ENCODE measurements around the gene PSMD8. TPM values are rescaled to one million over a fixed set of nuclear protein-coding genes. Genes with fewer than 3 reads are reported as not detected.

The PSMD8 gene
- total and polyA plus RNA-seq, 2 experiments from 2014 or later: 231 to 292 TPM

DNA sequence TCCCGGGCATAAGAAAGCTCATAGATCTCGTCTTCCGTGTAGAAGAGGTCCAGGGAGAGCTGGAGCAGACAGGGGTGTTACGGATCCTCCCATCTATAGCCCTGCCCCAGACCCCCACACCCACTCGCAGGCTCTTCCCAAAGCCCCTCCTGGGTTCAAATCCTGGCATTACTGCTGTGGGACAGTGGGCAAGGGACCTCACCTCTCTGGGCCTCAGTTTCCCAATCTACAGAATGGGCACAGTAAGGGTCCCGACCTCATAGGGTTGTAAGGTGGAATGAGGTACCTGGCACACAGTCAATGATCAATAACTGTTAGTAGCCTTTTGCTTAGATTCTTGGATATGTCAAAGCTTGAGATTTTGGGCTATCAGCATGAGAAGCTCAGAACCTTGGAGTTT, 39.0 kb downstream of the PSMD8 start:
- 0 out of 2 replicates have a peak, but pooled peaks cover 4% of the 10 kb centered on the region for H3F3A ChIP-seq (ENCODE audit: insufficient read depth)
- in situ Hi-C loops (cut with MboI): loop anchor here (10.0 kb wide), 1 partner anchor 221 kb away; no protein-coding TSS in a partner anchor
- no peak overlapping the region for H3K9ac ChIP-seq
- no peaks in the 10 kb centered on the region for H3K9me2 ChIP-seq (ENCODE audit: insufficient read depth)
- no peaks in the 10 kb centered on the region for H4K20me1 ChIP-seq (ENCODE audit: insufficient read depth)
- H3K27me3 ChIP-seq (replicated peaks; ENCODE audit: insufficient read depth): 0 out of 2 replicates have a peak, but pooled peaks cover 5% of the 10 kb centered on the region
- no peak overlapping the region for H3K4me3 ChIP-seq
- 63 to 76% methylated on average over 5 to 6 of the region's 6 CpGs for WGBS, 2 experiments (ENCODE audit: low coverage in 1 of 2, low lambda C conversion rate in 2 of 2, missing lambda C conversion rate in 2 of 2)
- no peaks in the 10 kb centered on the region for H3K4me1 ChIP-seq (ENCODE audit: insufficient read depth)
- H3K27ac ChIP-seq: no peak overlapping the region
- H3K36me3 ChIP-seq (ENCODE audit: low read depth): no peaks in the 10 kb centered on the region
- no peak for DNase-seq
- TF ChIP-seq EZH2phosphoT487 (IDR thresholded peaks at IDR 0.05; ENCODE audit: insufficient read depth, low read depth) (no peak), EZH2 (IDR thresholded peaks at IDR 0.05; ENCODE audit: insufficient read depth, poor library complexity, severe bottlenecking) (no peak)
- H3K4me2 ChIP-seq (ENCODE audit: unreplicated experiment): no peak overlapping the region
- H2AFZ ChIP-seq: no peak overlapping the region
- no peaks in the 10 kb centered on the region for H3K9me3 ChIP-seq (ENCODE audit: low read depth)
- H3K79me2 ChIP-seq (ENCODE audit: insufficient read depth): no peaks in the 10 kb centered on the region

DNA sequence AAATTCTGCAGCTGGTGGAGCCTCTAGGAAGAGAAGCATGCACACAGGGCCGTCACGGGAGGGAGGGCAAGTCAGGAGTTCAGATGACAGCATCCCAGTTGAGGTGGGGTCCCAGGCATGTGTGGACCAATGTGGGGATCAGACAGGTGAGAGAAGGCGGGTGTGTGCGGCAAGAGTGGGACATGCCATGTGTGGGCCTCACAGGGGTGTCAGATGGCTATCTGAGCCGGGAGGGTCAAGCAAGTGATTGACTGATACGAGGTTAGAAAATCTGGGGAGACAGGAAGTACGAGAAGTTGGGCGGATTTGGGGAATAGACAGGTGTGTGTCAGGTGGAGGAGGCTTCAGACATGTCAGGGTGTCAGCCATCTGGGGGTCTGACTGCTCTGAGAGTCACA, 42.8 kb downstream of the PSMD8 start:
- no peak overlapping the region for H3K9ac ChIP-seq
- H2AFZ ChIP-seq: no peak overlapping the region
- no peaks in the 10 kb centered on the region for H3K9me3 ChIP-seq (ENCODE audit: low read depth)
- no peaks in the 10 kb centered on the region for H4K20me1 ChIP-seq (ENCODE audit: insufficient read depth)
- no peak for DNase-seq
- H3K9me2 ChIP-seq (ENCODE audit: insufficient read depth): no peaks in the 10 kb centered on the region
- no peak overlapping the region for H3K4me2 ChIP-seq (ENCODE audit: unreplicated experiment)
- H3K79me2 ChIP-seq (ENCODE audit: insufficient read depth): no peaks in the 10 kb centered on the region
- TF ChIP-seq EZH2 (IDR thresholded peaks at IDR 0.05; ENCODE audit: insufficient read depth, poor library complexity, severe bottlenecking) (no peak), EZH2phosphoT487 (IDR thresholded peaks at IDR 0.05; ENCODE audit: insufficient read depth, low read depth) (no peak)
- no peak overlapping the region for H3K4me3 ChIP-seq
- in situ Hi-C loops (cut with MboI): loop anchor here (10.0 kb wide), 1 partner anchor 218 kb away; no protein-coding TSS in a partner anchor
- H3F3A ChIP-seq (ENCODE audit: insufficient read depth): no peaks in the 10 kb centered on the region
- 39 to 41% methylated on average over 8 of the region's 8 CpGs for WGBS, 2 experiments (ENCODE audit: low coverage in 1 of 2, low lambda C conversion rate in 2 of 2, missing lambda C conversion rate in 2 of 2)
- no peaks in the 10 kb centered on the region for H3K36me3 ChIP-seq (ENCODE audit: low read depth)
- H3K4me1 ChIP-seq (ENCODE audit: insufficient read depth): no peaks in the 10 kb centered on the region
- 0 out of 2 replicates have a peak, but pooled peaks cover 15% of the 10 kb centered on the region for H3K27me3 ChIP-seq (replicated peaks; ENCODE audit: insufficient read depth)
- H3K27ac ChIP-seq: no peak overlapping the region

DNA sequence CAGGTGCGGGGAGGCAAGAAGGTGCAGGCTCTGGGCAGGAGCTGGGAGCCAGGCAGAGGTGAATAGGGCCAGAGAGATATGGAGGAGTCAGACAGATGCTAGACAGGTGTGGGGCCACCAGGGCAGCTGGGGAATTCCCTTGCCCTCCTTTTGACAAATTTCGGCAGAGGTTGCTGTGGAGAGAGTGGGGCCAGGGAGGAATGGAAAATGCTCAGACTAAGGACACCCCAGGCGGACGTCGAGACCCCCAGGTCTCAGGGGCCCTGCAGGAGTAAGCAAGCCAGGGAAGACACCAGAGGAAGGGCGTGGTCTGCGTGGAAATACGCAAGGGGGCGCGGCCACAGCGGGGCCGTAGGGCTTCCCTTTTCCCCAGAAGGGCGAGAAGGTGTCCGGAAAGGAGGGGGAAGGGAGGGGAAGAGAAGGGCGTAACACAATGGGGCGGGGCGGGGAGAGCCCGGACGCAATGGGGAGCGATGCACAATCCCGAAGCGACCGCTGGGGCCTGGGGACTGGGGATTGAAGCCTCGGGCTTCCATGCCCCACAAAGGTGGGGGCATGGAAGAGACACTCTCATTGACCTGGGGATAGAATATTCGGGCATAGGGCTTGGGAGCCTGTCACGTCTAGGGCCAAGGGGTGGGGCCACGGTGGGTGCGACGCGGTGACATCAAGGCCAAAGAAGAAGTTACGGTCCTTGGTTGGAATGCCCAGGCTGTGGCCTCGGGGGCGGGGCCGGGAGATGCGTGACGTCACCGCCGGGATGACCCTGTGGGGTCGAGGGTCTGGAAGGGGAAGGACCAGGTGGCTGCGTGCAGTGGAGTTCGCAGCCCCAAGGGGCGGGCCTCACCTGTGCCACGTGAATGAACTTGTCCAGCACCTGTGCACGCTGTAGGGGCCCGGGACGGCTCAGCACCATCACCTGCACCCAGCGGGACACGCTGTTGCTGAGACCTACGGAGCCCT, 43.5 kb downstream of the PSMD8 start:
- in situ Hi-C loops (cut with MboI): loop anchor here (10.0 kb wide), 1 partner anchor 217 kb away; no protein-coding TSS in a partner anchor
- H2AFZ ChIP-seq: no peak overlapping the region

DNA sequence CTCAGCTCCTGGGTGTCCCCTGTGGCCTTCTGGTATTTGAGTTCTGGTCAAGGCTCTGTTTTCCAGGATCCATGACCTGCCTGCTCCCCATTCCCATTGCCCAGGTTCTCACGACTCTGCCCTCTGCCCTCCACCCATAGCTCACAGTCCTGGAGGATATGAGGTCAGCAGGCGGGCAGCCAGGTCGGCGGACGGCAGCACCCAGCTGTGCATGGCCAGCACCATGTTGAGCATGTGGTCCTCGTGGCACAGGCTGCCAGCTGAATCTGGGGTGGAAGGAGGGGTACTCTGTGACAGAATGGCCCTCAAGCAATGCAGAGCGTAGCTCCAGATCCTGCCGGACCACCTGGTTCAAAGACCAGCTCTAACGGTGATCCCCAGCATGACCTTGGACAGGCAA, 46.6 kb downstream of the PSMD8 start:
- Histone ChIP-seq H3K27me3 (replicated peaks; ENCODE audit: insufficient read depth) (peaks cover 22% of the 10 kb centered on the region), H3K9me3 (ENCODE audit: low read depth) (no peaks in the 10 kb centered on the region), H3K9me2 (ENCODE audit: insufficient read depth) (no peaks in the 10 kb centered on the region), H3K79me2 (ENCODE audit: insufficient read depth) (no peaks in the 10 kb centered on the region), H4K20me1 (ENCODE audit: insufficient read depth) (no peaks in the 10 kb centered on the region), H3F3A (ENCODE audit: insufficient read depth) (no peaks in the 10 kb centered on the region), H3K9ac (no peak overlapping the region), H2AFZ (no peak overlapping the region), H3K4me2 (ENCODE audit: unreplicated experiment) (no peak overlapping the region), H3K27ac (no peak overlapping the region), H3K4me1 (ENCODE audit: insufficient read depth) (no peaks in the 10 kb centered on the region), H3K4me3 (no peak overlapping the region), H3K36me3 (ENCODE audit: low read depth) (no peaks in the 10 kb centered on the region)
- no peak for DNase-seq
- in situ Hi-C loops (cut with MboI): no loop called here
- 72 to 77% methylated on average over 8 to 9 of the region's 9 CpGs for WGBS, 2 experiments (ENCODE audit: low coverage in 1 of 2, low lambda C conversion rate in 2 of 2, missing lambda C conversion rate in 2 of 2)
- TF ChIP-seq EZH2 (IDR thresholded peaks at IDR 0.05; ENCODE audit: insufficient read depth, poor library complexity, severe bottlenecking) (no peak), EZH2phosphoT487 (IDR thresholded peaks at IDR 0.05; ENCODE audit: insufficient read depth, low read depth) (no peak)

More for the DNA sequence above, 43.5 kb downstream of the PSMD8 start:
- H3K4me1 ChIP-seq (ENCODE audit: insufficient read depth): no peaks in the 10 kb centered on the region
- no peak overlapping the region for H3K9ac ChIP-seq
- H3F3A ChIP-seq (ENCODE audit: insufficient read depth): no peaks in the 10 kb centered on the region
- 0 out of 2 replicates have a peak, but pooled peaks cover 15% of the 10 kb centered on the region for H3K27me3 ChIP-seq (replicated peaks; ENCODE audit: insufficient read depth)
- DNase-seq: peak; percentile 46
- H3K36me3 ChIP-seq (ENCODE audit: low read depth): no peaks in the 10 kb centered on the region
- H3K9me3 ChIP-seq (ENCODE audit: low read depth): no peaks in the 10 kb centered on the region
- WGBS, 2 experiments (ENCODE audit: low coverage in 1 of 2, low lambda C conversion rate in 2 of 2, missing lambda C conversion rate in 2 of 2): 5% methylated on average over 33 to 48 of the region's 49 CpGs
- H3K4me2 ChIP-seq (ENCODE audit: unreplicated experiment): no peak overlapping the region
- H3K9me2 ChIP-seq (ENCODE audit: insufficient read depth): no peaks in the 10 kb centered on the region
- H3K27ac ChIP-seq: no peak overlapping the region
- TF ChIP-seq EZH2phosphoT487 (IDR thresholded peaks at IDR 0.05; ENCODE audit: insufficient read depth, low read depth) (no peak), EZH2 (IDR thresholded peaks at IDR 0.05; ENCODE audit: insufficient read depth, poor library complexity, severe bottlenecking) (no peak)
- H4K20me1 ChIP-seq (ENCODE audit: insufficient read depth): no peaks in the 10 kb centered on the region
- no peaks in the 10 kb centered on the region for H3K79me2 ChIP-seq (ENCODE audit: insufficient read depth)
- peak overlapping the region; percentile 19; the same call in 1 of the 2 replicates for H3K4me3 ChIP-seq
